CD14-positive monocyte (primary cell): ENCODE measurements around the gene DNAH9. TPM values are rescaled to one million over a fixed set of nuclear protein-coding genes. Genes with fewer than 3 reads are reported as not detected.

Source experiments
- DNase-seq, 3 donors: peaks; one replicate each; pipeline ENCODE4 v3.0.0-alpha.2; 2011 to 2022
- H2AFZ ChIP-seq: 2 replicates; pipeline ENCODE4 v1.6.0; 2012; ENCODE audit warnings: mild to moderate bottlenecking, low read depth, low read length, inconsistent platforms; ENCODE audit not compliant: insufficient read depth, poor library complexity, severe bottlenecking
- H3K27ac ChIP-seq, 2 donors: 1 replicate in 1 of 2; 2 replicates in 1 of 2; pipeline ENCODE4 v1.5.1; 2012 to 2013; ENCODE audit warnings: low read length in 2 of 2, control low read depth in 1 of 2, inconsistent platforms in 1 of 2, low read depth in 1 of 2, mild to moderate bottlenecking in 1 of 2
- H3K27me3 ChIP-seq, 2 donors: one replicate each; pipeline versions ENCODE4 v1.6.0 to v1.6.1; 2011 to 2013; ENCODE audit warnings: low read length in 2 of 2; ENCODE audit not compliant: control insufficient read depth in 2 of 2, insufficient read depth in 2 of 2
- H3K36me3 ChIP-seq, 2 donors: replicated peaks in 1 of 2; 1 replicate in 1 of 2; 2 replicates in 1 of 2; pipeline versions ENCODE4 v1.5.1 to v1.6.1; 2012 to 2013; ENCODE audit warnings: low read length in 2 of 2, control low read depth in 1 of 2, inconsistent platforms in 1 of 2, mild to moderate bottlenecking in 1 of 2; ENCODE audit not compliant: insufficient read depth in 2 of 2, control insufficient read depth in 1 of 2
- H3K4me1 ChIP-seq, 2 donors: 1 replicate in 1 of 2; 2 replicates in 1 of 2; pipeline versions ENCODE4 v1.5.1 to v1.6.1; 2012 to 2013; ENCODE audit warnings: low read length in 2 of 2, control low read depth in 1 of 2, inconsistent platforms in 1 of 2, mild to moderate bottlenecking in 1 of 2, moderate library complexity in 1 of 2; ENCODE audit not compliant: insufficient read depth in 2 of 2, control insufficient read depth in 1 of 2
- H3K4me2 ChIP-seq: replicated peaks from 2 replicates; pipeline ENCODE3; 2012; ENCODE audit warnings: low read length, moderate library complexity, mild to moderate bottlenecking; ENCODE audit not compliant: poor library complexity, severe bottlenecking; ENCODE audit errors: extremely low read depth
- H3K4me3 ChIP-seq, 3 experiments: fragments of 200-600 bp in 1 of 3; sonication (generic) in 1 of 3; replicated peaks in 1 of 3; 1 replicate in 2 of 3; 2 replicates in 1 of 3; pipeline ENCODE4 v1.5.1; 2011 to 2013; ENCODE audit warnings: low read length in 3 of 3, mild to moderate bottlenecking in 3 of 3, control low read depth in 2 of 3, low read depth in 2 of 3, inconsistent platforms in 1 of 3, moderate library complexity in 1 of 3
- H3K79me2 ChIP-seq: 2 replicates; pipeline ENCODE4 v1.6.0; 2012; ENCODE audit warnings: mild to moderate bottlenecking, control low read depth, inconsistent platforms, low read length, moderate library complexity; ENCODE audit not compliant: insufficient read depth
- H3K9ac ChIP-seq: 2 replicates; pipeline ENCODE4 v1.6.0; 2017; ENCODE audit warnings: low read length, mild to moderate bottlenecking; ENCODE audit not compliant: insufficient read depth, poor library complexity, severe bottlenecking
- H3K9me3 ChIP-seq, 2 donors: replicated peaks in 1 of 2; 1 replicate in 1 of 2; 2 replicates in 1 of 2; pipeline versions ENCODE4 v1.5.1 to v1.6.1; 2012 to 2013; ENCODE audit warnings: low read length in 2 of 2, control low read depth in 1 of 2; ENCODE audit not compliant: control insufficient read depth in 1 of 2, insufficient read depth in 1 of 2
- H4K20me1 ChIP-seq: 2 replicates; pipeline ENCODE4 v1.6.0; 2012; ENCODE audit warnings: mild to moderate bottlenecking, low read length, control low read depth, moderate library complexity; ENCODE audit not compliant: insufficient read depth
- H3K27ac Mint-ChIP-seq, 7 donors: one replicate each; pipeline ENCODE4 v1.8.0; 2020; ENCODE audit warnings: mild to moderate bottlenecking in 7 of 7, mixed read lengths in 7 of 7, moderate library complexity in 6 of 7, inconsistent platforms in 2 of 7
- H3K27me3 Mint-ChIP-seq, 3 donors: one replicate each; pipeline ENCODE4 v1.8.0; 2021 to 2022; ENCODE audit warnings: low read depth in 3 of 3, mild to moderate bottlenecking in 3 of 3, mixed read lengths in 3 of 3, moderate library complexity in 3 of 3, inconsistent platforms in 1 of 3
- H3K36me3 Mint-ChIP-seq, 2 donors: one replicate each; pipeline ENCODE4 v1.8.0; 2020; ENCODE audit warnings: mixed read lengths in 2 of 2, inconsistent platforms in 1 of 2, mild to moderate bottlenecking in 1 of 2
- H3K4me1 Mint-ChIP-seq: one replicate; pipeline ENCODE4 v1.8.0; 2020; ENCODE audit warnings: mild to moderate bottlenecking, mixed read lengths
- H3K4me3 Mint-ChIP-seq, 2 donors: one replicate each; pipeline ENCODE4 v1.8.0; 2020; ENCODE audit warnings: mild to moderate bottlenecking in 2 of 2, mixed read lengths in 2 of 2, moderate library complexity in 1 of 2
- H3K9me3 Mint-ChIP-seq, 7 donors: one replicate each; pipeline ENCODE4 v1.8.0; 2020 to 2022; ENCODE audit warnings: mixed read lengths in 7 of 7, mild to moderate bottlenecking in 6 of 7, moderate library complexity in 6 of 7, inconsistent platforms in 2 of 7
- WGBS: methylation state at CpG from one replicate; pipeline ENCODE4 v1.1.5; 2013; ENCODE audit warnings: missing lambda C conversion rate; ENCODE audit not compliant: insufficient coverage; 5-methylcytosine and 5-hydroxymethylcytosine counted together
- intact Hi-C, 2 donors: fragments of 100-400 bp; cut with micrococcal nuclease; formaldehyde crosslinking; loops; one replicate each; pipeline versions ENCODE4 v1.15.0 to v1.15.1; 2023
- polyA plus RNA-seq, 3 donors: library from polyadenylated mRNA; depleted of rRNA in 1 of 3; unstranded in 2 of 3; stranded (reverse) in 1 of 3; fragments of 300-500 nt in 2 of 3; fragments of >200 nt in 1 of 3; fragmentation: Illumina TruSeq in 2 of 3; gene quantifications; 1 replicate in 2 of 3; 2 replicates in 1 of 3; pipeline ENCODE4 v1.2.3, GENCODE V29; 2012 to 2021
- TF ChIP-seq, protein P1 (sequence below): fragments of 200-600 bp; IDR thresholded peaks from one replicate; pipeline ENCODE4 v1.8.0; 2022; ENCODE audit warnings: antibody characterized with exemption, mild to moderate bottlenecking

DNAH9 gene
- polyA plus RNA-seq, 3 donors, result not detected

DNA sequence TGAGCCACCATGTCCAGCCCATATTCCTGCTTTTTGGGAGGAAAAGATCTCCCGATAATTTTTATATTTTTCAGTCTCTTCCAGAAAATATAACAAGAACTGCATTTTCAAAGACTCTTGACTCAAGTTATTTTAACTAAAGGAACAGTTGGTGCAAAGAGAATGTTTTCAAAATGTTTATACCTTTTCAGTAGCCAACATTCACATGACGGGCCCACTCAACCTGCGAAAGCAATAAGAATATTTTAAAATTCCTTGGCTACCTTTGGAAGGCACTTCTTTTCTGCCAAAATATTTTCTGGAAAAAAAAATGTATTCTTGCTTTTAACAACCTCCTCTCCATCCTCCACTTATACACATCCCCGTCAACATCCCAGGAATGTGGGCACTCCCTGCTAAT is 258.7 kb downstream of the DNAH9 start:
- Histone ChIP-seq H3K9me3 (peaks cover 12 to 25% of the 10 kb centered on the region in 2 donors), H3K4me3 (no peak overlapping the region), H2AFZ (no peak overlapping the region), H3K4me2 (no peak overlapping the region), H3K36me3 (no peaks in the 10 kb centered on the region), H3K4me1 (no peaks in the 10 kb centered on the region), H3K9ac (no peak overlapping the region), H3K27ac (no peak overlapping the region), H3K79me2 (no peaks in the 10 kb centered on the region), H4K20me1 (no peaks in the 10 kb centered on the region), H3K27me3 (no peaks in the 10 kb centered on the region)
- TF ChIP-seq, protein P1, sequence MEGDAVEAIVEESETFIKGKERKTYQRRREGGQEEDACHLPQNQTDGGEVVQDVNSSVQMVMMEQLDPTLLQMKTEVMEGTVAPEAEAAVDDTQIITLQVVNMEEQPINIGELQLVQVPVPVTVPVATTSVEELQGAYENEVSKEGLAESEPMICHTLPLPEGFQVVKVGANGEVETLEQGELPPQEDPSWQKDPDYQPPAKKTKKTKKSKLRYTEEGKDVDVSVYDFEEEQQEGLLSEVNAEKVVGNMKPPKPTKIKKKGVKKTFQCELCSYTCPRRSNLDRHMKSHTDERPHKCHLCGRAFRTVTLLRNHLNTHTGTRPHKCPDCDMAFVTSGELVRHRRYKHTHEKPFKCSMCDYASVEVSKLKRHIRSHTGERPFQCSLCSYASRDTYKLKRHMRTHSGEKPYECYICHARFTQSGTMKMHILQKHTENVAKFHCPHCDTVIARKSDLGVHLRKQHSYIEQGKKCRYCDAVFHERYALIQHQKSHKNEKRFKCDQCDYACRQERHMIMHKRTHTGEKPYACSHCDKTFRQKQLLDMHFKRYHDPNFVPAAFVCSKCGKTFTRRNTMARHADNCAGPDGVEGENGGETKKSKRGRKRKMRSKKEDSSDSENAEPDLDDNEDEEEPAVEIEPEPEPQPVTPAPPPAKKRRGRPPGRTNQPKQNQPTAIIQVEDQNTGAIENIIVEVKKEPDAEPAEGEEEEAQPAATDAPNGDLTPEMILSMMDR, result no peak
- Mint-ChIP-seq H3K4me3 (no peak overlapping the region), H3K27ac (no peak overlapping the region), H3K27me3 (no peaks in the 10 kb centered on the region), H3K4me1 (no peaks in the 10 kb centered on the region), H3K9me3 (peaks cover 3 to 30% (median 21%) of the 10 kb centered on the region in 7 donors), H3K36me3 (no peaks in the 10 kb centered on the region)
- no CpG with 5 or more reads among the region's 4 CpGs for WGBS
- no peak for DNase-seq
- intact Hi-C loops, result no loop called here

DNA sequence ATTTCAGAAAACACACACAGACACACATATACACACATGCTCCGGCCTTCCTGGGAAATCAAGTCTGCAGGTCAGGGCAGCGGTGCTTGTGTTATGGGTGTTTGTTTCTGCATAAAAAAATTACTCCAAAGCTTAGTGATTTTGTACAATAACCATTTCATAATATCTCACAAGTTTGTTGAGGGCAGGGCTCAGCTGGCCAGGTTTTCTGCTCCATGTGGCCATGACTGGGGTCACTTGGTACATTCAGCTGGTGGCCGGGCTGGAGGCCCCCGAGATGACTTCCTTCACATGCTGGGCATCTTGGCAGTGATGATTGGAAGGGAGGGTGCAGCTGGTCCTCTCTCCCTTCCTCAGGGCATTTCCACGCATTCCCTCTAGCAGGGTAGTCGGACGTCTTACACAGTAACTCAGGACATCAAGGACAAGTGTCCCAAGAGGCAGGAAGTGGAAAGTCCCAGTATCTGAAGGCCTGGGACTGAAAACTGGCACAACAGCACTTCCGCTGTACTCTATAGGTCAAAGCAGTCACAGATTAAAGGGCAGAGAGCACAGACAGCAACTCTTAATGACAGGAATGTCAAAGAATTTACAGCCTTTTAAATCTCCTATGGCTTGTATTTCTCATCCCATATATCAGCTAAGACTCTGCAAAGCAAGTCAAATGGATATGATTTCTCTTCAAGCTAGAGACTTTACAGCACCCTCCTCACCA is 271.6 kb downstream of the DNAH9 start:
- intact Hi-C loops, result no loop called here
- Mint-ChIP-seq H3K4me3 (no peak overlapping the region), H3K27ac (no peak overlapping the region), H3K4me1 (no peaks in the 10 kb centered on the region), H3K9me3 (peaks cover 17 to 44% (median 29%) of the 10 kb centered on the region in 7 donors), H3K27me3 (no peaks in the 10 kb centered on the region), H3K36me3 (no peaks in the 10 kb centered on the region)
- H3K4me2 ChIP-seq, result no peak overlapping the region
- no peak for DNase-seq
- H3K79me2 ChIP-seq, result no peaks in the 10 kb centered on the region
- H3K4me3 ChIP-seq, result no peak overlapping the region
- H3K9ac ChIP-seq, result no peak overlapping the region
- no peaks in the 10 kb centered on the region for H3K4me1 ChIP-seq
- H3K9me3 ChIP-seq, result peaks cover 32 to 47% of the 10 kb centered on the region in 2 donors
- WGBS, result 73% methylated on average over 5 of the region's 8 CpGs
- no peaks in the 10 kb centered on the region for H4K20me1 ChIP-seq
- no peak overlapping the region for H2AFZ ChIP-seq
- no peaks in the 10 kb centered on the region for H3K36me3 ChIP-seq
- TF ChIP-seq, protein P1, result no peak
- no peak overlapping the region for H3K27ac ChIP-seq
- H3K27me3 ChIP-seq, result no peaks in the 10 kb centered on the region
